SU-DHL-6 (cell line): ENCODE data around the gene SMOC2.

Source experiments
- EZH2phosphoT487 ChIP-seq: fragments of 200-600 bp; sonication (generic), shearing (Covaris generic); conservative IDR thresholded peaks from 2 replicates; pipeline ENCODE4 v1.6.1; 2018; ENCODE audit warnings: mild to moderate bottlenecking, antibody characterized with exemption, low read length, moderate library complexity, mixed read lengths
- TF ChIP-seq, protein P1 (sequence below): fragments of 200-600 bp; sonication (generic); IDR thresholded peaks from one replicate; pipeline ENCODE4 v1.5.1; 2017; ENCODE audit warnings: antibody characterized with exemption, mild to moderate bottlenecking, low read length, moderate library complexity; ENCODE audit not compliant: insufficient read depth, poor library complexity, severe bottlenecking

DNA sequence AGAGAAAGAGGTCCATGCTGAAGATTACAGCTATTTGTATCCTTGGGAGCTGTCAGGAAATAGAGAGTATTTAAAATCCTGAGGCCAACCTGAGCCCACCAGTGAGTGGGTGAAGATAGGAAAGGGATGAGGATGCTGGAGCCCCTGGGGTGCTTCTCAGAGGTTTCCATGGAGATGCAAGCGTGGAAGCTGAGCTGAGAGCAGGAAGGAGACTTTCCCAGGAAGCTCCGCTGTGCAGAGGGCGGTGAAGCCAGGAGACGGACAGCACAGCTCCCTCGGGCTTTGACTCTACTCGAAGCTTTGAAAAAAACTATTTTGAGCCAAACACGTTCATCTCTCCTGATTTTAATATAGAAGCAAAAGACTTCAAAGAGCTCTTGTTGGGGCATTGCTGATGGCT lies 222.1 kb downstream of the SMOC2 start:
- TF ChIP-seq, protein P1, sequence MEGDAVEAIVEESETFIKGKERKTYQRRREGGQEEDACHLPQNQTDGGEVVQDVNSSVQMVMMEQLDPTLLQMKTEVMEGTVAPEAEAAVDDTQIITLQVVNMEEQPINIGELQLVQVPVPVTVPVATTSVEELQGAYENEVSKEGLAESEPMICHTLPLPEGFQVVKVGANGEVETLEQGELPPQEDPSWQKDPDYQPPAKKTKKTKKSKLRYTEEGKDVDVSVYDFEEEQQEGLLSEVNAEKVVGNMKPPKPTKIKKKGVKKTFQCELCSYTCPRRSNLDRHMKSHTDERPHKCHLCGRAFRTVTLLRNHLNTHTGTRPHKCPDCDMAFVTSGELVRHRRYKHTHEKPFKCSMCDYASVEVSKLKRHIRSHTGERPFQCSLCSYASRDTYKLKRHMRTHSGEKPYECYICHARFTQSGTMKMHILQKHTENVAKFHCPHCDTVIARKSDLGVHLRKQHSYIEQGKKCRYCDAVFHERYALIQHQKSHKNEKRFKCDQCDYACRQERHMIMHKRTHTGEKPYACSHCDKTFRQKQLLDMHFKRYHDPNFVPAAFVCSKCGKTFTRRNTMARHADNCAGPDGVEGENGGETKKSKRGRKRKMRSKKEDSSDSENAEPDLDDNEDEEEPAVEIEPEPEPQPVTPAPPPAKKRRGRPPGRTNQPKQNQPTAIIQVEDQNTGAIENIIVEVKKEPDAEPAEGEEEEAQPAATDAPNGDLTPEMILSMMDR, result no peak
- TF ChIP-seq EZH2phosphoT487, result no peak
